Subcutaneous abdominal adipose tissue (tissue), 5 donors: ENCODE measurements around the gene BNIP3.

Experiments used
- H3K27ac ChIP-seq: one replicate; pipeline ENCODE4 v1.7.0; 2013; ENCODE audit warnings: low read depth, mild to moderate bottlenecking, inconsistent platforms, low read length, moderate library complexity
- H3K27me3 ChIP-seq, 5 donors: one replicate each; pipeline ENCODE4 v1.7.0; 2013; ENCODE audit warnings: low read length in 5 of 5, inconsistent platforms in 1 of 5; ENCODE audit not compliant: control insufficient read depth in 5 of 5, insufficient read depth in 4 of 5
- H3K36me3 ChIP-seq, 5 donors: one replicate each; pipeline ENCODE4 v1.7.0; 2013; ENCODE audit warnings: low read length in 5 of 5; ENCODE audit not compliant: control insufficient read depth in 5 of 5, insufficient read depth in 5 of 5
- H3K4me1 ChIP-seq, 5 donors: one replicate each; pipeline ENCODE4 v1.7.0; 2013; ENCODE audit warnings: low read length in 5 of 5, mild to moderate bottlenecking in 3 of 5, moderate library complexity in 1 of 5; ENCODE audit not compliant: control insufficient read depth in 5 of 5, insufficient read depth in 5 of 5
- H3K4me3 ChIP-seq, 5 donors: one replicate each; pipeline ENCODE4 v1.7.0; 2013; ENCODE audit warnings: low read length in 5 of 5, low read depth in 1 of 5
- H3K9ac ChIP-seq, 5 donors: one replicate each; pipeline ENCODE4 v1.7.0; 2013; ENCODE audit warnings: low read length in 5 of 5, mild to moderate bottlenecking in 4 of 5, moderate library complexity in 3 of 5
- H3K9me3 ChIP-seq, 5 donors: one replicate each; pipeline ENCODE4 v1.7.0; 2013; ENCODE audit warnings: low read length in 5 of 5; ENCODE audit not compliant: control insufficient read depth in 5 of 5
- donor health status: healthy.
- donor health status: healthy.
- donor health status: healthy.
- donor health status: healthy.
- donor health status: healthy.

BNIP3 gene

GRCh38 chr10:131946880-131947279, 34.8 kb downstream of the BNIP3 start:
- Histone ChIP-seq H3K9ac (no peak overlapping the region), H3K27ac (no peak overlapping the region), H3K9me3 (no peaks in the 10 kb centered on the region), H3K36me3 (peaks cover 12 to 85% (median 74%) of the 10 kb centered on the region in 5 donors), H3K4me3 (no peak overlapping the region), H3K27me3 (no peaks in the 10 kb centered on the region), H3K4me1 (peaks cover 0 to 6% (median 3%) of the 10 kb centered on the region in 5 donors)

GRCh38 chr10:131946321-131946751, 35.4 kb downstream of the BNIP3 start:
- H3K36me3 ChIP-seq = peaks cover 12 to 85% (median 74%) of the 10 kb centered on the region in 5 donors

GRCh38 chr10:131944976-131945695, 36.6 kb downstream of the BNIP3 start:
- H3K27me3 ChIP-seq = no peaks in the 10 kb centered on the region
- H3K4me1 ChIP-seq = peaks cover 0 to 6% (median 3%) of the 10 kb centered on the region in 5 donors
- no peak overlapping the region for H3K9ac ChIP-seq
- no peaks in the 10 kb centered on the region for H3K9me3 ChIP-seq
- no peak overlapping the region for H3K27ac ChIP-seq
- H3K4me3 ChIP-seq = no peak overlapping the region
- H3K36me3 ChIP-seq = peaks cover 7 to 87% (median 73%) of the 10 kb centered on the region in 5 donors

More at GRCh38 chr10:131946321-131946751, 35.4 kb downstream of the BNIP3 start:
- no peaks in the 10 kb centered on the region for H3K27me3 ChIP-seq
- peaks cover 0 to 6% (median 3%) of the 10 kb centered on the region in 5 donors for H3K4me1 ChIP-seq
- H3K27ac ChIP-seq = no peak overlapping the region
- no peak overlapping the region for H3K4me3 ChIP-seq
- H3K9ac ChIP-seq = no peak overlapping the region
- H3K9me3 ChIP-seq = no peaks in the 10 kb centered on the region

GRCh38 chr10:131944412-131944811, 37.3 kb downstream of the BNIP3 start:
- no peaks in the 10 kb centered on the region for H3K9me3 ChIP-seq
- peaks cover 0 to 6% (median 3%) of the 10 kb centered on the region in 5 donors for H3K4me1 ChIP-seq
- H3K9ac ChIP-seq = no peak overlapping the region
- no peak overlapping the region for H3K27ac ChIP-seq
- no peaks in the 10 kb centered on the region for H3K27me3 ChIP-seq
- no peak overlapping the region for H3K4me3 ChIP-seq
- peaks cover 5 to 84% (median 68%) of the 10 kb centered on the region in 5 donors for H3K36me3 ChIP-seq

- Histone ChIP-seq H3K36me3 (peaks cover 5 to 79% (median 62%) of the 10 kb centered on the region in 5 donors), H3K9ac (no peak overlapping the region), H3K9me3 (no peaks in the 10 kb centered on the region), H3K27ac (no peak overlapping the region), H3K4me3 (no peak overlapping the region), H3K27me3 (no peaks in the 10 kb centered on the region), H3K4me1 (peaks cover 0 to 6% (median 4%) of the 10 kb centered on the region in 5 donors)
These were observed 38.5 kb downstream of the BNIP3 start for GRCh38 chr10:131943021-131943814.

- peaks cover 0 to 7% (median 0%) of the 10 kb centered on the region in 5 donors for H3K4me1 ChIP-seq
- no peak overlapping the region for H3K9ac ChIP-seq
- no peak overlapping the region for H3K4me3 ChIP-seq
- no peaks in the 10 kb centered on the region for H3K9me3 ChIP-seq
- peaks cover 5 to 77% (median 62%) of the 10 kb centered on the region in 5 donors for H3K36me3 ChIP-seq
- no peaks in the 10 kb centered on the region for H3K27me3 ChIP-seq
- no peak overlapping the region for H3K27ac ChIP-seq
These were observed 39.3 kb downstream of the BNIP3 start for GRCh38 chr10:131942455-131942854.

- H3K9me3 ChIP-seq = no peaks in the 10 kb centered on the region
- peaks cover 0 to 62% (median 49%) of the 10 kb centered on the region in 5 donors for H3K36me3 ChIP-seq
- H3K4me1 ChIP-seq = peaks cover 0 to 6% (median 4%) of the 10 kb centered on the region in 5 donors
- no peak overlapping the region for H3K4me3 ChIP-seq
- no peak overlapping the region for H3K9ac ChIP-seq
- H3K27ac ChIP-seq = no peak overlapping the region
- H3K27me3 ChIP-seq = no peaks in the 10 kb centered on the region
These were observed 43.0 kb downstream of the BNIP3 start for GRCh38 chr10:131938681-131939080.

GRCh38 chr10:131937836-131938235, 43.9 kb downstream of the BNIP3 start:
- Histone ChIP-seq H3K9ac (no peak overlapping the region), H3K9me3 (no peaks in the 10 kb centered on the region), H3K27ac (no peak overlapping the region), H3K36me3 (peaks cover 0 to 57% (median 49%) of the 10 kb centered on the region in 5 donors), H3K27me3 (no peaks in the 10 kb centered on the region), H3K4me3 (no peak overlapping the region), H3K4me1 (peaks cover 0 to 8% (median 7%) of the 10 kb centered on the region in 5 donors)

GRCh38 chr10:131936736-131937135, 45.0 kb downstream of the BNIP3 start:
- no peaks in the 10 kb centered on the region for H3K27me3 ChIP-seq
- H3K4me3 ChIP-seq = no peak overlapping the region
- no peak overlapping the region for H3K9ac ChIP-seq
- peaks cover 0 to 8% (median 7%) of the 10 kb centered on the region in 5 donors for H3K4me1 ChIP-seq
- H3K36me3 ChIP-seq = peaks cover 0 to 52% (median 43%) of the 10 kb centered on the region in 5 donors
- no peaks in the 10 kb centered on the region for H3K9me3 ChIP-seq
- no peak overlapping the region for H3K27ac ChIP-seq

GRCh38 chr10:131936294-131936693, 45.4 kb downstream of the BNIP3 start:
- H3K27me3 ChIP-seq = no peaks in the 10 kb centered on the region
- H3K9ac ChIP-seq = no peak overlapping the region
- H3K27ac ChIP-seq = no peak overlapping the region
- H3K4me1 ChIP-seq = peaks cover 0 to 8% (median 8%) of the 10 kb centered on the region in 5 donors
- no peak overlapping the region for H3K4me3 ChIP-seq
- no peaks in the 10 kb centered on the region for H3K9me3 ChIP-seq
- peaks cover 0 to 48% (median 39%) of the 10 kb centered on the region in 5 donors for H3K36me3 ChIP-seq
